ENCODE data around the gene TEAD2. TPM values are rescaled to one million over a fixed set of nuclear protein-coding genes. Genes with fewer than 3 reads are reported as not detected.

Gene TEAD2
- total and polyA plus RNA-seq, 2 donors from 2014 or later: 15.7 to 30.2 TPM

DNA sequence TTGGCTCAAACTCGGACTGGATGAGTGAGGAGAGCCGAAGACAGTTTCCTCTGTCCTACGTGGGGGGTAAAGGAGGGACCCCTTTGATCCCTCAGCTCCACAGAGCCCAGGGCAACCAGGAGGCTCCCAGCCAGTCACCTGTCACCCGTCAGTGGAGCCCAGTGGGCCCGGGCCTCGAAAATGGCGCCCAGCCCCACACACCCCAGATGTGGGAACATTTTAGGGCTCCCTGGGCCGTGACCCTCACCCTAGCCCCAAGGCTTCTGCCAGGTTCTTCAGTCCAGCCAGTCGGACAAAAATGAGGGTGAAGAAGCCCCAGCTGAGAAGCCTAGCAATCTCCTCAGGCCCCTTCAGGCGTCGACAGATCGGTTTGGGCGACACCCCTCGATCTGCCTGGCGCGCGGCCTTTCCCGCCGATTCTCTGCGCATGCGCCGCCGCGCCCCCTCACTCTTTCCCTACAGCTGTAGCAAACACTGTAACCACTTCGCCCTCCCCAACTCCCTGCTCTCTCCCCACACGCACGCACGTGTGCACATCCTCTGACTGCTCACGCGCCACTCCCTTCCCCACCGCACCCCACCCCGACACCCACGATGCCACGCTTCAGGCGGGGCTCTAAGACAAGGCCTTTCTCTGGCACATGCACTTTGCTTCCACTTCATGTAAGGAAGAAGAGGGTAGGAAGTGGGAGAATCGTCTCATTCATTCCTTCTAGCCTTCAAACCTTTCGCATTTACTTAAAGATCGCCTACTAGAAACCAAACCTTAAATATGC lies 37.2 kb downstream of the TEAD2 start, which contains the start of gene SLC6A16:
SLC6A16 (minus strand) TSS at position 391 of the 776 bp plus-strand sequence. CDS start 13,844 bp downstream, outside the sequence.
- FAIRE-seq (no peak), DNase-seq (no peak)
- Histone ChIP-seq H3K9me3 (ENCODE audit: control insufficient read depth in 2 of 3, insufficient read depth in 1 of 3, low read length in 3 of 3) (peaks cover 0 to 2% (median 0%) of the 10 kb centered on the region in 3 donors), H3K27ac (ENCODE audit: low read depth in 2 of 2, low read length in 2 of 2) (no peak within 1 kb of the TSS), H3K27me3 (ENCODE audit: control insufficient read depth, insufficient read depth, low read length) (no peaks in the 10 kb centered on the region), H3K9ac (ENCODE audit: low read length in 3 of 3) (no peak within 1 kb of the TSS), H3K4me3 (ENCODE audit: low read length in 3 of 3) (no peak within 1 kb of the TSS), H3K4me1 (ENCODE audit: control insufficient read depth in 2 of 3, insufficient read depth in 2 of 3, low read depth in 1 of 3, low read length in 3 of 3) (no peaks in the 10 kb centered on the region), H3K36me3 (ENCODE audit: control insufficient read depth in 2 of 3, insufficient read depth in 3 of 3, low read length in 3 of 3) (no peaks in the 10 kb centered on the region)
- TF ChIP-seq CTCF (IDR thresholded peaks at IDR 0.05; ENCODE audit: borderline replicate concordance, extremely low read depth, insufficient read depth): no peak
- intact Hi-C loops (cut with DNase I): no loop called here

DNA sequence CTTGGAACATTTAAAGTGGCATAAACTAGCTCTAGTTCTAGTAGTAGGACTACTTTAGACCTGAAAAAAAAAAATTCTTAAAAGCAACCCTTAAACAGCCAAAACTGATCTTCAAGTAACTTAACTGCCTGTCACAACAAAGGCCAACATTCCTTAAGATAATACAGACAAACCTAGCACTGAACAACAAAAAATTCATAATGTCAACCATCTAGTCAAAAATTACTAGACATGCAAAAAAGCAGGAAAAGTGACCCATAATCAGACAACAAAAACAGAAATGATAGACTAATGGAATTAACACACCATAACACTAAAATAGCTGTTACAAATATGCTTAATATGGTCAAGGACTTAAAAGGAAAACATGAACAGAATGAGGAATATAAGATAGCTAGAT lies 43.9 kb downstream of the TEAD2 start:
- DNase-seq (no peak), FAIRE-seq (no peak)
- intact Hi-C loops (cut with DNase I): no loop called here
- Histone ChIP-seq H3K27me3 (ENCODE audit: control insufficient read depth, insufficient read depth, low read length) (no peaks in the 10 kb centered on the region), H3K4me1 (ENCODE audit: control insufficient read depth in 2 of 3, insufficient read depth in 2 of 3, low read depth in 1 of 3, low read length in 3 of 3) (no peaks in the 10 kb centered on the region), H3K27ac (ENCODE audit: low read depth in 2 of 2, low read length in 2 of 2) (no peak overlapping the region), H3K9me3 (ENCODE audit: control insufficient read depth in 2 of 3, insufficient read depth in 1 of 3, low read length in 3 of 3) (peaks cover 0 to 4% (median 2%) of the 10 kb centered on the region in 3 donors), H3K4me3 (ENCODE audit: low read length in 3 of 3) (no peak overlapping the region), H3K36me3 (ENCODE audit: control insufficient read depth in 2 of 3, insufficient read depth in 3 of 3, low read length in 3 of 3) (peaks cover 0 to 4% (median 0%) of the 10 kb centered on the region in 3 donors), H3K9ac (ENCODE audit: low read length in 3 of 3) (no peak overlapping the region)
- TF ChIP-seq CTCF (IDR thresholded peaks at IDR 0.05; ENCODE audit: borderline replicate concordance, extremely low read depth, insufficient read depth): no peak

DNA sequence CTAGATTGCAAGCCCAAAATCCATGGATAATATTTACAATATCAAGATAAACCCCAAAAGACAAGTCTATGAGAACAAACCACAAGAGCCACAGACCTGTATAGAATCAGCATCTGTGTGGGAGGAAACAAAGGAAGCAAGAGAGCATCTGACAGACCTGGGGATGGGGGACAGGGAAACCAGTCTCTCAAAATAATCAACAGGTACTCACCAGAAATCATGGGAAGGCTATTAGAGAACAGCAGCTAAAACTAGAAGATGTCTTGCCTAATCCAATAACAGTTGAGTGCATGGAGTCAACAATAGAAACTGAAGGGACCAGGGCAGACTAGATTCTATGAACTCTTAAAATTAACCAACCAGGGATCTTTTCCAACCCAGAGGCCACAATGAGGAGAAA lies 45.9 kb downstream of the TEAD2 start:
- H3K36me3 ChIP-seq (ENCODE audit: control insufficient read depth in 2 of 3, insufficient read depth in 3 of 3, low read length in 3 of 3): peaks cover 0 to 4% (median 3%) of the 10 kb centered on the region in 3 donors
- TF ChIP-seq CTCF (IDR thresholded peaks at IDR 0.05; ENCODE audit: borderline replicate concordance, extremely low read depth, insufficient read depth): no peak
- no peak overlapping the region for H3K27ac ChIP-seq (ENCODE audit: low read depth in 2 of 2, low read length in 2 of 2)
- DNase-seq (no peak), FAIRE-seq (no peak)
- H3K27me3 ChIP-seq (ENCODE audit: control insufficient read depth, insufficient read depth, low read length): no peaks in the 10 kb centered on the region
- peaks cover 0 to 4% (median 2%) of the 10 kb centered on the region in 3 donors for H3K9me3 ChIP-seq (ENCODE audit: control insufficient read depth in 2 of 3, insufficient read depth in 1 of 3, low read length in 3 of 3)
- no peaks in the 10 kb centered on the region for H3K4me1 ChIP-seq (ENCODE audit: control insufficient read depth in 2 of 3, insufficient read depth in 2 of 3, low read depth in 1 of 3, low read length in 3 of 3)
- intact Hi-C loops (cut with DNase I): no loop called here
- H3K4me3 ChIP-seq (ENCODE audit: low read length in 3 of 3): no peak overlapping the region
- no peak overlapping the region for H3K9ac ChIP-seq (ENCODE audit: low read length in 3 of 3)
